Fibroblast of peridontal ligament (primary cell): ENCODE data around the gene LHFPL6.

Experiments used
- DNase-seq: peaks from one replicate; pipeline ENCODE4 v3.0.0-alpha.2; 2010; ENCODE audit errors: extremely low read depth

The LHFPL6 gene

DNA sequence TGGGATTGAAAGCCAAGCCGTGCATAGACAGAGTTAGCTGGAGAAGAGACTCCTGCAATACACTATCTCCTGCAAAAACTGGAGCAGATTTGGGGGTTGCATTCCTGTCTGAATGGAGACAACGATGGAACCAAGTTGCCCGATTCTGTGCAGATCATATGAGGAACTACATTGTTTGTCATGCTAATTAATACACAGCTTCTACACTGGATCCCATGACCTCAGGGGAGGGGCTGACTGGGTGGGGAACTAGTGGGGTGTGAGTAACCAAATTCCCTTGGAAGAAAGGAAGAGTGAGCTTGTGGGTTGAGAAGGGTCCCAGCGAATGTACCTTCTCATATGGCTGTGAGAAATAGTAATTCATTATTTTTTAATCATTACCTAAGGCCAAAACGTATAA lies 214.0 kb downstream of the LHFPL6 start:
- no peak for DNase-seq

DNA sequence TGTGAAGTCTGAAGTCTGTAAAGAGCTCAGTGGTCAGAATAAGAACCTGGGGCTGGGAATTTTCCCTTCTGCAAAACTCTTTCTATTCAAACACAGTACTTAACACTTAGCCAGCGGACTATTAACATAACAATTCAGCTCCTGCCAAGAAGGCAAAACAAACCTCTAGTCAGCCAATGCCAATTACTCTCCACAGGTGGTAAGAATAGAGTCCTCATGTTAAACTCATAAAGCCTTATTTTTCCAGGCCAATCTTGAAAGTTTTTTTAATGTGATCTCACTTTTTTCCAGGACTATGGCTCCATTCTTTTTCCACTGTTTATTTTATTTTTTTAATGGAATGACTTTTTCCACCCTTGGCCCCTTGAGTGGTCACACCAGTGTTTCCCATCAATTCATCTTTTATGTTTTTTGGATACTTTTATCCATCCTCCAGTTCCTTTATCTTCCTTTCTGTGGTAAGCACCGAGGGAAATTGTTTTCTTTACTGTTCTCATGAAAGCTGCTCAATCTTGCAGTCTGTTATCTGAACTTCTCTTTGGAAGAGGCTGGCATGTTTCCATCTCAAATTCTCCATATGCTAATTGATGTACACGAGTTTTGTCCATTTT lies 217.3 kb downstream of the LHFPL6 start:
- no peak for DNase-seq

DNA sequence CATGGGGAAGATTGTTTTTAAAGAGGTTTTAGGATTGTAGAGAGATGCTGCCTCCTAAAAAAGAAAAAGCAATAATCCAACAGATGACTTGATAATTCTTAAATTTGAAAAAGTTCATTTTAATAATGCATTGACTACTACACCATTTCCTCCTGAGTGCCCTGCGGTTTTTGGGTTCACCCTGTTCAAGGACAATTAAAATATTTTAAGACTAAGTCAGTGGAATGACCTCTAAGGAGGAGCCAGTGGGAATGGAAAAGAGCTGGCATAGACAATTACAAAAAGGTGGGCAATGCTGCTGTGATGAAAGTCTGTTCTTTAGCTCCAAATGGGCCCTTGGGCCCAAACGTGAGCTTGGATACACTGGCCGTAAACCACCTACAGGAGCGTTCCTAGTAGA lies 217.8 kb downstream of the LHFPL6 start:
- no peak for DNase-seq

DNA sequence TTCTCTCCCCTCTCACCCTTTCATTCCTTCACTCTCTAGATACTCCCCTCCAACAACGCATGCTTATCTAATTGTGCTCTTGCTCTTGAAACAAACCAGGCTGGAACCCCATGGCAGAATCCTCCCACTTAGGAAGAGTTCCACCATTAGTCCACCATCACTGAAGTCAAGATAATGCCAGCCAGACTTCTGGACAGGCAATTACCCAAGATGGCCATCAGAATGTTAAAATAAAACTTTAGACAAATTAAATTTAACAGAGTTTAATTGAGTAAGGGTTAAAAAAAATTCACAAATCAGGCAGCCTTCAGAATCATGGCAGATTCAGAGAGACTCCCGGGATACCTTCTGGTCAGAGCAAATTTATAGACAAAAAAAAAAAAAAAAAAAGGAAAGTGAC lies 221.5 kb downstream of the LHFPL6 start:
- DNase-seq, result no peak

DNA sequence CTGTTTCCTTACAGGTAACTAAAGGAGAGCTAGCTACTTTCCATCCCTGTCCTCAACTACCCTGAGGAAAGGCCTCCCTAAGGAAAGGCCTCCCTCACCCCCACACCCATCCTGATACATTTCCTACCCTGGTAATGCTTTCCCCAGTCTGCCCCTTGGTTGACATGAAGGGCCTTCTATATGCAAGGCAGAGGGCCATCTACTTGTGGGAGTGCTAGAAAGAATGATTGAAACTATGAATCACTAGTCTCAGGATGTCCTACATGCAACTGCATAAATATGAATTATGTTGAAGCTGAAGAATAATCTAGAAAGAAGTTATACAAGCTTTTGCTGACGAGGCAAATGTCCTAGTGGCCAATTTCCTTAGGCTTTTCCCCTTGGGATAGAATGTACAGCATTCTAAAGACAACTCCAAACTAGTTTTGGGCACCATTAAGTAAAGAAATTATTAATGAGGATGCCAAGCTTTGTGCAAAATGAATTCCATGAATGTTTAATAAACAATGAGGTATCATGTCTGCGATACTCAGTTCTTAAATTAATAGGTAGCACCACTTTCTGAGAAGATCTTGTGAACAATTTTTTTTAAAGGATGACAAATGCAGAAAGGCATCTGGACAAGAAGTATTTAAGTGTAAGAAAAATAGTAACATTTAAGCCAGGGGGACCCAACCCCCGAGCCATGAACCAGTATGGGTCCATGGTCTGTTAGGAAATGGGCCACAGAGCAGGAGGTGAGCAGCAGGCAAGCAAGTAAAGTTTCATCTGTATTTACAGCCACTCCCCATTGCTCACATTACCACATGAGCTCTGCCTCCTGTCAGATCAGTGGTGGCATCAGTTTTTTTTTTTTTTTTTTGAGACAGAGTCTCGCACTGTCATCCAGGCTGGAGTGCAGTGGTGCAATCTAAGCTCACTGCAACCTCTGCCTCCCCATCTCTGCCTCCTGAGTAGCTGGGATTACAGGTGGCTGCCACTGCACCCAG lies 223.0 kb downstream of the LHFPL6 start:
- DNase-seq, result no peak

DNA sequence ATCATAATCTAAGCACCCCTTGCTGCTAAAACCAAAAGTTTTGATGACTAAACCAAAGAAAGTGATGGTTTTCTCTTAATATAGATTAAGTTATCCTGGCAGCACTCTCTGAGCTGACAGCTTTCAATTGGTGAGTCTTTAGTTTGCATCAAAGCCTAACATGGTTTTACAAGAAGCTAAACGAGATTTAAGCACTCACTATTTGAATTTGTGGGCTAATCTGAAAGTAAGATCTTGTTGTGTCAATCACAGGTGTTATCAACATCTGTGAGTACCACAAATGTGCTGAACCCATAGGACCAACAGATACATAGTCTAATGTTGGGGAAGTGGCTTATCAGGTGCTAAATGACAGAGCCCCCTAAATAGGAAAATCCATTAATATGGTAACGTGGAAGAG lies 223.9 kb downstream of the LHFPL6 start:
- no peak for DNase-seq

DNA sequence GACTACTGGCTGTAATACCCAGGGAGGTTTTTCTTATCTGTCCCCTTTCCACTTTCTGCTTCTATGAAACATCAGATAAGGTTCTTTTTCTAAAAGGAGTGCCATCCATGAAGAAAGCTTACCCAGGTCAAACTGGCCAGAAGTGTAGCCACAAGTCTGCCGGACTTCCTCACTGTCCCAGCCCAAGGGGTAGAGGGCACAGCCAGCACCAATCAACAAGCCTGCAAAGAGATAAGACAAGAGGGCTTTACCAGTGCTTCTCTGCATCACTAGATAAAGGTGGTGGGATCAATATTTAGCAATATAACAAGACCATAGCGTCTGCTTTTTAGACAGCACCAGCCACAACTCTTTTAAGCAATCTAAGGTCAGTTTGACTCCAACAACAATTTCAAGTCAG lies 224.7 kb downstream of the LHFPL6 start:
- DNase-seq, result no peak

DNA sequence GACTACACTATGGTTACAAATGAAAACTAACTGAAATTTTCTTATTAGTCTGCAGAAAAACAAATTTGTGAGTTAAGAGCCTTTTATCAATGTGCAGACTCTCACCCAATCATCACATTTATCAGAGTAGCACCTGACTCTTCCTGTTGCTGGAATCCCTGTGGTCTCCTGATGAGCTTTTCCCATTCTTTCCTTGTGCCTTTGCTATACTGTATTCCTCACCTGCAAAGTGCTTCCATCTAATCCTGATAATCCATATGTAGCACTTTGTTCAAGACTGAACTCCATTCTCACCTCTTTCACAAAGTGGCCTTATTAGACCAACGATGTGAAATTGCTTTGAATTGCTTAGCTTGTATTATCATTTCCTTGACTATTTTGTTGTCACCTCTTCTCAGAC lies 225.3 kb downstream of the LHFPL6 start:
- DNase-seq, result no peak

DNA sequence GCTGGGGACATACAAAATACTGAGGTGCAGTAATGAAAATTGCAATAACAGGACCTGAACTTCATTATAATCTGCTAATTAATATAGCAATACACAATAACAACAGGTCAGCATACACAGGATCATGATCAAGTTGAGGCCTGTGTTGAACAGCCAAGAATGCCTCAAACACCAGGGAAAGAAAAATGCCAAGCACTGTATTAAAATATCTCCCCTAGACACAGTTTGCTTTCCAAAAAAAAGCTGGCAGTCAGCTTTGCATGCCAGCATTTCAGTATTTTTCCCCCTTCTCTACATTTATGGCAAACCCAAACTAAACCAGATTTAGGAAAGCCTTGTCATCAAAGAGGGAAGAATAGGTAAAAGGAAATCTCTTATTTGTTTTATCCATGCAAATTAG lies 226.9 kb downstream of the LHFPL6 start:
- no peak for DNase-seq

DNA sequence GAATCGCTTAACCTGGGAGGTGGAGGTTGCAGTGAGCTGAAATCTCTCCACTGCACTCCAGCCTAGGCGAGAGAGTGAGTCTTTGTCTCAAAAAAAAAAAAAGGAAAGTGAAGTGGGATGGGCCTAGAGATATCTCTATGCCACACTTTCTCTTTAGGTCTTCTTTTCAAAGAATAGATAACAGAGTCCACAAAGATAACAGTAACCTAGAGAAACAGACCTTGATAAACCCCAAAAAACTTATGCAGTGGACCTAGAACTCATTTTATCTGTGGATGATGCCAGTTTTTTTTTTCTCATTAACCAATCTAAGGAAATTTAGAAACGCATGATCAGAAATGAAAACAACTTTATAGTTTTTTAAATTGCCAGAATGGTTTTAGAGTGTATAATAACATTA lies 227.4 kb downstream of the LHFPL6 start:
- no peak for DNase-seq

DNA sequence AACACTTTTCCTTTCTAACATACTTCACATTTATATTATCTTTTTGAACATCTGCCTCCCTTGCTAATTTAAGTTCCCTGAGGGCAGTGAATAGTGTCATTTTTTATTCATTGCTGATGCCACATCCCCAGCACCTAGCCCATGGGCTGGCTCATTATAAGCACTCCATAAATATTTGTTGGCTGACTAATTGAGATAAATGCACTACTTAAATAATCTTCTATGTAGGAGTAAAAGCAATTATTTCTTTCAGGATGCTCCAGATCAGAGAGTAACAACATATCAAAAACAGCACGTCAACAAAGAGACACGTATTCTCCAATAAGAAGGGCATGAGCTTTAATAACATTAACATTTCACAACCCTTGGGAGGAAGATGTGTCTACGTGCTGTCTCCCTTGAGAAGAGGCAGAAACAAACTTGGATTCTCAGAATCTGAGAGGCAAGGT lies 228.2 kb downstream of the LHFPL6 start:
- DNase-seq, result no peak

DNA sequence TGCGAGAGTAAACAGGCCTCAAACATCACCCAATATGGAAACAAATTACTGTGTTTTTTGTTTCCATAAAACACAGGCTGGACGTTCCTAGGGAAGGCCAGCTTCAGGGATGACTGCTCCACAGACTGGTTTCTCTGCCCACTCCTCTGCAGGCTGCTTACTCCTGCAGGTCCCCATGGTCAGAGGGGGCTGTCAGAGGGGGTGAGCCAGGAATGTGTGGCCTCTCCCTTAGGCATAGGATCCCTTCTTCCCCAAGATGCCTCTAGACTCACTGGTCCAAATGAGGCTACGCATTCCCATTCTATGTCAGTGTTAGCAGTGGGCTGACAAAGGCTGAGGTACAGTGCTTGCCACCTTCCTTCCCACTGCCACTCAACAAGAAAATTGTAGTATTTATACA lies 229.8 kb downstream of the LHFPL6 start:
- DNase-seq, result no peak

DNA sequence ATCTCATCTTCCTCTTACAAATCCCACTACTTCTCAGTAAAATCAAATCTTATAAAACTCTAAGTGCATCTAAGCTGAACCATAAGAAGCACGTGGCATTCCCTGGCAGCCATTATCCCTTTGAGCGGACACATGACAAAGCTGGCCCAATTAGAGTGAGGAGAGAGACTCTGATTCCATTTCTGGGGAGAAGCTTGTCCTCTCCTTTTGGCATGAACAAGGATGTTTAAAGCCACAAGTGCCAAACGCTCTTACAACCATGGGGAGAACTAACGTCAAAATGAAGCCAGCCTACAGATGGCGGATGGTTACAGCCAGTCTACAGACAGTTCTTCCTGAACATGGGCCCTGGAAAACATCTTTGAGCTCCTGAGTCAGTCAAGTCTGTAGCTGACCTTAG lies 231.3 kb downstream of the LHFPL6 start:
- DNase-seq, result no peak

DNA sequence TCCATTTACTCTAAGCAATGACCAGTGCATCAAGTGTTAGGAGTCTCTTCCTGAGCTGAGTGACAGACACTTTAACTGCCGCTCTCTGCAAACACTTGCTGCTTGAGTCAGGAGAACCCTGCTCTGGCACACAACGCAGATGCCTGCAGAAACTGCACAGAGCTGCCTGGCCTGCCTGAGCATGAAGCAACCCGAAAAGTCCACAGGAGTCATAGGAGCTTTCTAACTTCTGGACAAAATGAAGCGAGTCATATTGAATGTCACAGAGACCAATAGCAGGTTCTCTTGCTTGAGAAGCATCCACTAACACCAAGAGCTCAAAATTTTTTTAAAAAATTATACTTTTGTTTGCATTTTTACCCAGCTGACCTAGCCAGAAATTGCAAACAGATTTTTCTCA lies 232.4 kb downstream of the LHFPL6 start:
- DNase-seq, result peak; percentile 83

DNA sequence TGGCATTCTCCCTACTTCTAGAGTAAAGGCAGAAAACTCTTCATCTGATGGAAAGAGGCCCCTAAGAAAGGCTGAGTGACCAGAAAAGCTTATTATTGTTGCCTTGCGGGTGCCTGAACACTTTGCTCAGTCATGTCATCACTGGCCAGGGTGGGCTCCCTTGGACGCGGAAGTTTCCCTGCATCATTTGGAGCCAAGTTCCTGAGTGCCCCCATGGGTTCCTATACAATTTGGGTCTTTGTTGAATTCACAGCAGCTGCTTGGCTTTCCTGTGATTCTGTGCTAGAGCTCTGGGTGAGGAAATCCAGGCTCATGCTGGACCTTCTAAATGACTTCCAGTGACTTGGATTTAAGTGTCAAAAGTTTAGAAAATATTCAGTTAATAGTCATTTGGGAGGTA lies 232.9 kb downstream of the LHFPL6 start:
- DNase-seq, result no peak

DNA sequence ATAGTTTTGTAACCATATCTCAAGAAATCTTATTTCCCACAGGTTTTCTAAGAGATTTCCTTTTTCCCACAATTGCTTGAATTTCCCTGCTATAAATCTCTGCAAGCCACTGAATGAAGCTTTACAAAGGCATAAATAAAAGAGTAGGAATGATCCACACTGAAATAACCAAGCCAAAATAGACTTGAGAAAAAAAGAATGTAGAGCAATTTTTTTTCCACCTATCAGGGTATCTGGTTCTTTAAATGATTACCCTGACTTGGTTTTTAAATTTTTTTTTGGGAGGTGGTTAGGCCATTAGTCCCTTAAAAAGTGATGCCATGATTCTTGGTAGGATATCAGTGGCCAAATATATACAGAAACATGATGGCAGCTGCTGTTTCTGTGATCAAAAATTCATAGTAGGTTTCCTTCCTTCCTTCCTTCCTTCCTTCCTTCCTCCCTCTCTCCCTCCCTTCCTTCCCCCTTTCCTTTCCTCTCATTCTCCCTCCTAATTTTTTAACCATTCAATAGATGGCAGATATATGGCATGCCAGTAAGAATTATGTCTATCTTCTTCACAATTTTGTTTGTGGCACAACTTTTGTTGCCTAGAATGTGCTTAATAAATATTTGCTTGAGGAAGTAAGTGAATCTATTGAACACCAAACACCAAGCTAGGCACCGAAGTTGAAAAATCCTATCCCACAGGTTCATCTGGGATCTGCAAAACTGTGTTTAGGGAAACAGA lies 233.7 kb downstream of the LHFPL6 start:
- DNase-seq, result no peak

DNA sequence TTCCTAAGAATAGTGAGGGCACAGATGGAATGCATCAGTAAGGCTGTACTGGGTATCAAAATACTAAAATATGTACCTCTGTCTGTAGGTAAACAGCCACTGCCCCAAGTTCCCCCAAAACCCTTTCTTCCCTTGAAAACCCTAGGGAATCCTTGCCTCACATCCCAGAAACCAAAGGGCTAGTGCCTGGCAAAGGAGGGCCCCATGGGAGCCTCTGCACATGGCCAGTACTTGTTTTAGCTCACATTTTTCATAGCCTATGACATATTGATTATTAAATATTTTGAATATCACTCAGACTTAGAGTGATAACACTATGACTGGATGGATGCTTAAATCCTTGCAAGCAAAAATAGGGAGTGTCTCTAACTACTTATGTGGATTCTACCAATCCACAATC lies 237.1 kb downstream of the LHFPL6 start:
- no peak for DNase-seq

DNA sequence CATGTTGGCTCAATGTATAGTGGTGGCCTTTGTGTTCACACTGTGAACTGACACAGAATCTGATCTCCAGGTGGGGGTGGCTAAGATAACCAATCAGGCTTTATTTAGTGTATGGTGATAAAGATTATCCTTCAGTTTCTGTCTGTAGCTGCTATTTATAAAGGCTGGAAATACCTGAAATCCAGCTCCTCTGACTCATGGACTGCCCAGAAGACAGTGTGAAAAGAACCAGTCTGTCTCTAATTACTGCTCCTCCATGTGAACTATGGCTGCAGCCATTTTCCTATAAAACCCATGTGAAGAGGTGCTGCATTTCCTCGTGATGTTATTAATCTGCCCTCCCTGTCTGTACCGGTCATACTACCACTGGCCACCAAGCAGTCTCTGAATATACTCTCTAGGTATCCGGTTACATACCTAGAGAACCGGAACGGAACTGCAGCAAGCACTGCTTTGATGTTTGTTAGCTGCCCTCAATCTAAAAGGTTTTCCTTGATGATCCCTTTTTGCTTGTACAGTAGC lies 238.0 kb downstream of the LHFPL6 start:
- DNase-seq, result peak; percentile 32

DNA sequence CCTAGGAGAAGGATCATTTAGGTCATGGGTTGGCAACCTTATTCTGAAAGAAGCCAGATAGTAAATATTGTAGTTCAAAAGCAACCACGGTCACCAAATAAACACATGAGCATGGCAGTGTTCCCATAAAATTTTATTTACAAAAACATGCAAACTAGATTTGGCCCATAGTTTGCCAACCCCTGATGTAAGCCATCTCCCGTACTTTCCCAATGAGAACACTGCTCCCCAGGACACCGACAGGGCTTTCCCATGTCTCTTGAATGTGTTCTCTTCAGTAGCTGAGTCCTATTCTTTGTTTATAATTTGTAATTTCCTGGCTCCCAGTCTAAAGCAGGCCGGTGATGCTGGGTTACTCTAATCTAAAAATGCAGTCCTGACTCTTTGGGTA lies 239.6 kb downstream of the LHFPL6 start:
- DNase-seq, result no peak

DNA sequence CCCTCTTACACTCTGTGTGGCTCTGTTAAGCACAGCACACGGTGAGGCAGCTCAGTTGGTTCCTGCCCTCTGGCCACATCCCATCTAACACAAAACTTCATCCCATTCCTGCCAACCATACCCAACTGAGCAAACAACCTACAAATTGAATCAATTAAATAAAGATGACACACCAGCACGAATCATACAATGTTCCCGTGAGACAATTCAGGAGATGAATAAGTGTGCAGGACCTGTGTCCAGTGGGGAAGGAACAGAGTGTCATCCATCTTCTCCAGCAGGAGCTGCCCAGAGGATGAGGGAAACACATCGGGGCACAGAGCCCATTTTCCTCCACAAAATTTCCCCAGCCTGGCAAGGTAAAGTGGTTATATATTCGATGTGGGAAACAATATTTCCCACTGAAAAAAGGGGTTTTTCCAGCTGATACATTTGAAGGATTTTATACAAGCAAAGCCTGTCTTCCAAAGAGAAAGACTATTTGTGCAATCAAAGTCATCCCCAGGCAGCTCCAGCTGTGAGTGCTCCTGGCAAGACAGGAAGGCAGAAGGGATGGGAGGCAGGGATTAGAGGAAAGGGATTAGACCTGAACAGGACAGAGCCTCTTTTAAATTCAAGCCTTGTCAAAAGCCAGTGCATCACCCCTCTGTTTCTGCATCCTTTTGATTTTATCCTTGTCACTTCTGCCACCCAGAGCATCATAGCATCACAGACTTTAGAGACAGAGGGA lies 240.2 kb downstream of the LHFPL6 start:
- no peak for DNase-seq

DNA sequence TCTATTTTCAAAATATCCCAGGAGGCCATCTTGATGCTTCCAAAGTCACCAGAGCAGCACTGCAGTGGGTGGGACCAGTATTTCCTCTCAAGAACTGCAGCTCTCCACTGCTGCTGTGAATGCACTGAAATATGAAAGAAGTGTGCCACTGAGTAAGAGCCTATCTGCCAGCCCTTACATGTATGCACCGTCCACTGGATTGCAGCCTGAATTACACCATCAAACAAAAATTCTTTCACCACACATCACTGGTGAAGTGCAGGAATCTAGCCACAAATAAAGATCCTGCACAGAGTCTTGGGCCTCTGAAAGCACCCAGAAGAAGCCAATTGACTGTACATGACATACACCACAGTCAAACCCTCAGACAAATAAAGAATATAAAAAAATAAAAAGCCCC lies 249.0 kb downstream of the LHFPL6 start:
- peak; percentile 69 for DNase-seq

DNA sequence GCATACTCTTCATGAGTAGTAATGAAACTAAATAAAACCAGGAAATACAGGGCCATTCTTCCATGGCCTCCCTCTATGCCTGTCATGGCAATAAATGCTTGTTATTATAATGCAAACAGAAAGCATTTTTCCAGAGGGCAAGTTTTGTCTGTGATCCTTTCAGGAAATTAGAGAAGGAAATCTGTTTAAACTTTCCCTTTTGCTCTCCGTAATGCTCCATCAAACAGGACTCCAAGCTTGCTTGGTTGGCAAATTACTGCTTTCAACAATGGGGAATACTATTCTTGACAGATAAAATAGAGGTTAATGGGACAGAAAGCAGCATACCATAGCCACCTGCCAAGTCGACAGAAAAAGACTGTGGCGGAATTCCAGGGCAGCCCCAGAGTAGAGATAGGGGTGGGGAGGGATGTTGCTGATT lies 252.5 kb downstream of the LHFPL6 start:
- DNase-seq, result no peak
